Measurements from ENCODE around the gene TIMM22.
"Not testable (repeated sequence)": the region's sequence is repeated elsewhere in the genome, so short reads cannot be mapped to it uniquely, and the experiment has no call there.

The TIMM22 gene

GRCh38 chr17:1043601-1044251 lies 46.8 kb downstream of the TIMM22 start:
- no peak for DNase-seq

- not testable (repeated sequence) for DNase-seq
Observed at GRCh38 chr17:1044387-1045009, 47.6 kb downstream of the TIMM22 start.

GRCh38 chr17:1045456-1045855 lies 48.5 kb downstream of the TIMM22 start:
- no peak for DNase-seq

GRCh38 chr17:1047177-1047878 lies 50.4 kb downstream of the TIMM22 start:
- no peak for DNase-seq

- DNase-seq = no peak
Observed at GRCh38 chr17:1047879-1048470, 51.0 kb downstream of the TIMM22 start.

GRCh38 chr17:1048516-1049115 lies 51.7 kb downstream of the TIMM22 start:
- DNase-seq = not testable (repeated sequence)

GRCh38 chr17:1049446-1050225 lies 52.7 kb downstream of the TIMM22 start:
- DNase-seq = no peak

- no peak for DNase-seq
Observed at GRCh38 chr17:1050246-1050995, 53.5 kb downstream of the TIMM22 start.

GRCh38 chr17:1050996-1051925 lies 54.3 kb downstream of the TIMM22 start:
- no peak for DNase-seq
